Suprapubic skin (tissue), 3 donors: ENCODE data around the gene MED1.

Source experiments
- EP300 ChIP-seq: sonication (generic); formaldehyde crosslinking; IDR thresholded peaks from one replicate; pipeline ENCODE4 v1.6.1; 2017; ENCODE audit warnings: antibody characterized with exemption
- POLR2A ChIP-seq, 2 donors: fragments of 450-650 bp; IDR thresholded peaks; one replicate each; pipeline ENCODE4 v1.6.1; 2017; ENCODE audit warnings: antibody characterized with exemption in 2 of 2, mild to moderate bottlenecking in 2 of 2, moderate library complexity in 2 of 2
- TF ChIP-seq, protein P1 (sequence below), 2 donors: fragments of 200-600 bp in 1 of 2; fragments of 450-650 bp in 1 of 2; sonication (generic) in 1 of 2; IDR thresholded peaks; one replicate each; pipeline ENCODE4 v1.5.1; 2016 to 2019; ENCODE audit warnings: antibody characterized with exemption in 2 of 2, mild to moderate bottlenecking in 1 of 2, moderate library complexity in 1 of 2

DNA sequence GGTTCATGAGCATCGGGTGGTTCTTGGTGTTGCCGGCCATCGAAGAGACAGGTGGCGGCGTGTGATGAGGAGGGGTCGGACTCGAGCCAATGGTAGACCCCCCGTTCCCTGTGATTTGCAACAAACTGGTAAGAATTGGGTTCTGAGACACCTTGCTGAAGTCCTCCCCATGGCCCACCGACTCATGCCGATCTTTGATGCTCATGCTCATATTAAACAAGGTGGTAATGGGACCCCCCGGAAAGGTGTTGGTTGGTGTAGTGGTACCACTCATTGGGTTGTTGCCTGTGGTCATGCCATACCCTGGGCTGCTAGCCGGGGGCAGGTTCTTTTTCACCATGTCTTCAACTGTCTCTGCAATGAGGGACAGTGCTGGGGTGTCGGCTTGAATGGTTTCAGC is 40.8 kb downstream of the MED1 start:
- TF ChIP-seq EP300 (no peak), POLR2A (IDR thresholded peaks at IDR 0.05) (no peak)
- TF ChIP-seq, protein P1, sequence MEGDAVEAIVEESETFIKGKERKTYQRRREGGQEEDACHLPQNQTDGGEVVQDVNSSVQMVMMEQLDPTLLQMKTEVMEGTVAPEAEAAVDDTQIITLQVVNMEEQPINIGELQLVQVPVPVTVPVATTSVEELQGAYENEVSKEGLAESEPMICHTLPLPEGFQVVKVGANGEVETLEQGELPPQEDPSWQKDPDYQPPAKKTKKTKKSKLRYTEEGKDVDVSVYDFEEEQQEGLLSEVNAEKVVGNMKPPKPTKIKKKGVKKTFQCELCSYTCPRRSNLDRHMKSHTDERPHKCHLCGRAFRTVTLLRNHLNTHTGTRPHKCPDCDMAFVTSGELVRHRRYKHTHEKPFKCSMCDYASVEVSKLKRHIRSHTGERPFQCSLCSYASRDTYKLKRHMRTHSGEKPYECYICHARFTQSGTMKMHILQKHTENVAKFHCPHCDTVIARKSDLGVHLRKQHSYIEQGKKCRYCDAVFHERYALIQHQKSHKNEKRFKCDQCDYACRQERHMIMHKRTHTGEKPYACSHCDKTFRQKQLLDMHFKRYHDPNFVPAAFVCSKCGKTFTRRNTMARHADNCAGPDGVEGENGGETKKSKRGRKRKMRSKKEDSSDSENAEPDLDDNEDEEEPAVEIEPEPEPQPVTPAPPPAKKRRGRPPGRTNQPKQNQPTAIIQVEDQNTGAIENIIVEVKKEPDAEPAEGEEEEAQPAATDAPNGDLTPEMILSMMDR (IDR thresholded peaks at IDR 0.05), result no peak
